Stimulated activated CD4-positive, alpha-beta T cell treated with anti-CD3 and anti-CD28 coated beads, Interleukin-2, amount 100 ng/mL, for 48 hours (primary cell): ENCODE data around the gene MYOM1.

Source experiments
- DNase-seq, 2 donors: peaks; one replicate each; pipeline ENCODE4 v3.0.0-alpha.2; 2020

Gene MYOM1

DNA sequence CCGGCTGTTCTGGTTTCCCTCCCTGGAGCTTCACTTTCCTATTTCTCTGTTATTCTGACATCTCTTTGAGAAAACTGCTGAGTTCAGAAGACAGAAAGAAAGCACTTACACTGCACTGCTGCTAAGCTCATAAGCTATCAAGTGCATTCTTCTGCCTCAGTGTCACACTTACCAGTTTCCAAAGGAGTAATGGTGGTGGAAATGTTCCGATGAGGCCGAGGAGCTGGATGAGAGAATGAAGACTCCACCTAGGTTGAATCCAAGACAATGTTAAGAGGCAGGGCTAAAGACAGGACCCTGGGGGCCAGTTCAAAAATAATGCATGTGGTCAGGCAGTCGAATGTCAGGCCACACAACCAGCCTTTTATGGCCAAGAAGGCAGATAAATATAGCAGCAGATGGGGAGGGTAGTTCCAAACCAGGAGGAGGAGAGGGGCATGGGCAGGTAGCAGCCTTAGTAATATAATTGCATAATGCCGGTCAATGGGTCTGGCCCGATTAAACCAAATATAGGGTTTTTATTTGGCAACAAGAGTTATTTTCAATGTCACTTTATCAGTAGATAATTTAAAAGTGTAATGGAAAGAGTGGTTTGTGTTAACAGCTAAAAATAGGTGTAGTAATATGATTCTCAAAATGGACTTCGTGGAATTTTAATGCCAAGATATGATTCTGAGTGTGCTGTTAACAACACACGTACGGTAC is at the start of gene MYOM1:
MYOM1 (minus strand) TSS at position 338 of the 705 bp plus-strand sequence. CDS start 4,745 bp downstream, outside the sequence.
- DNase-seq, result no peak

DNA sequence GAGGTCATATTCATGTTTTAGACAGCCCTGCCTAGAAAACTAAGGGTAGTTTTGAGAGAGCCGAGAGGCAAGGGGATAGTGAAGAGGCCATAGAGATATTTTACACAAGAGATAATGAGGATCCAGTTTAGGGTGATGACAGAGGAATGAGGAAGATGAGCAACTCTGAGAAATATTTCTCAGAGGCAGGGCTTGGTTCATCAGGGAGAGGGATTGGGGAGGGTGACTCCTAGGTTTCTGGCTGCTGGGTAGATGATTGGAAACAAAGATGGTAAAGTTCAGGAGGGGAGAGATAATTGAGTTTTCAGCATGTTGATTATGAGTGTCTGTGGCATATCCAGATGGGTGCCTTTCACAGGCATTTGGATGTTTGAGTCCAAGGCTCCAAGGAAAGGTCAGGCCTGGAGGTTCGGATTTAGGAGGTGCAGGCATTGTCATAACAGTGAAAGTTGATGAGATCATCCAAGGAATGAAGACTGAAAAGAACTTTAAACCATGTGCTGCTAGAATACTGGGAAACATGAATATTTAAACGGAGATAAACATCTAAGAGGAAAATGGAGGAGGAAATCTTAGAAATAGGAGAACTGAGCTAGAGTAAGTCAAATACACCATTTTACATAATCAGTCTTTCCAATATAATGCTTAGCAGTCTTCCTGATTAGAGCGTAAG is 49.6 kb upstream of the MYOM1 start:
- no peak for DNase-seq

DNA sequence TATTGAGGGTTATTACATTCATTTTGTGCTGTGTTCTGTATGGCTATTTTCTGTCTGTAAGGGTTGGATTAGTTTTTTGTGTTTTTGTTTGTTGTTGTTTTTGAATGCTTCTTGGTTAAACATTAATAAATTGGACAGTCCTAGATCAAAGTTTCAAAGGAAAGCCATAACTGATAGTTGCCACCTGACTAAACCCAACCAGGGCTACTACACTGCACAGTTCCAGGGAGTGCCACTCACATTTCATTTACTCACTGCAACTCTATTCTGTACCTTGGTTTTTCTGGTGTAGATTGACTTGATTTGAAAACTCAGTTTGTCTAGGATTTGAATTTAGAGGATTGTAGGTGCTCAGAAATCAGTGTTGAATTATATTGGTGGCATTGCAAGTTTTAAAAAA is 48.5 kb upstream of the MYOM1 start:
- DNase-seq, result no peak

DNA sequence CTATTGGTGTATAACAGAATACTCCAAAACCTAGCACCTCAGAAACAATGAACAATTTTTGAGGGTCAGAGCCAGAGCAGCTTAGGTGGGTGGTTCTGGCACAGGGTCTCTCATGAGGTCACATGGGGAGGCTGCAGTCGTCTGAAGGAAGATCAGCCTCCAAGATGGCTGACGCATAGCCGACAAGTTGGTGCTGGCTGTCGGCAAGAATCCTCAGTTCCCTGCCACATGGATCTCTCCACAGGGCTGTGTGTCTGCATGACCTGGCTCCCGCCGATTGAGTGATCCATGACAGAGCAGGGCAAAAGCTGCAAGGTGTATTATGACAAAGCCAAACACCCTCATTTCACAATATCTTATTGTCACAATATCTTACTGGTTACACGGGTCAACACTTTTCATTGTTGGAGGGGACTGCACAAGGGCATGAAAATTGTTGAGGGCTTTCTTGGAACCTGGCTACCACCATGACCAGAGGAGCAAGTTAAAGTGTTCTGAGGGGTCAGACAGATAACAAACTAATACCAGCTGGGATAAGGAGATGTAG is 46.4 kb upstream of the MYOM1 start:
- DNase-seq, result no peak

DNA sequence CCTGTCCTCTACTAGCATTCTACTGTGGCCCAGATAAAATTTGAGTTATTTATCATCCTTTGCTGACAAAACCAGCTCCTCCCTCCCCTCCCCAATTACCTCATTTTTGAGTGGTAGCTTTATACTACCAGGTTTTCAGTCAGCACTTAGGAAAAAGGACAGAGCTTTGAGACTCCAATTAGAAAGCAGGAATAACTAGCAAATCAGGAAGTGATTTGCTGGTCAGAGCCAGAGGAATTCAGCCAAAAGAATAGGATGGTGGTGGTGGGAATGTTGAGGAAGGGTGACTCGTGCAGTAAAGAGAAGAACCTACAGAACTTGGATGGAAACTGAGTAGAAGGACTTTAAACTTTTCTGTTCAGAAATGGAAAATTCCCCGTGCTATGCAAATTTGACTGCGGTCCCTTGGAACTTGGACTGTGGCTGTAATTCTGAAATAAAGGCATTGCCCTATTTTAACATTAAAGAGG is 45.8 kb upstream of the MYOM1 start:
- DNase-seq, result no peak

DNA sequence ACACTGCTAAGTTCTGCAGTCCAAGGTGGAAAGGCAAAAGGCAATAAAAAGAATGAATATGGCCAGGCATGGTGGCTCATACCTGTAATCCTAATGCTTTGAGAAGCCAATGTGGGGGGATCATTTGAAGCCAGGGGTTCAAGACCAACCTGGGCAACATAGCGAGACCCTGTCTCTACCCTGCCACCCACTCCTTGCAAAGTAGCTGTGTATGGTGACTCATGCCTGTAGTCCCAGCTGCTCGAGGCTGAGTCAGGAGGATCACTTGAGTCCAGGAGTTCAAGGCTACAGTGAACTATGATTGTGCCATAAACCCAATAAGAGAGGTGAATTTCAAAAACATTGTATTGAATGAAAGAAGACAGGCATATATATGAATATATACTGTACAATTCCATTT is 44.6 kb upstream of the MYOM1 start:
- DNase-seq, result no peak

DNA sequence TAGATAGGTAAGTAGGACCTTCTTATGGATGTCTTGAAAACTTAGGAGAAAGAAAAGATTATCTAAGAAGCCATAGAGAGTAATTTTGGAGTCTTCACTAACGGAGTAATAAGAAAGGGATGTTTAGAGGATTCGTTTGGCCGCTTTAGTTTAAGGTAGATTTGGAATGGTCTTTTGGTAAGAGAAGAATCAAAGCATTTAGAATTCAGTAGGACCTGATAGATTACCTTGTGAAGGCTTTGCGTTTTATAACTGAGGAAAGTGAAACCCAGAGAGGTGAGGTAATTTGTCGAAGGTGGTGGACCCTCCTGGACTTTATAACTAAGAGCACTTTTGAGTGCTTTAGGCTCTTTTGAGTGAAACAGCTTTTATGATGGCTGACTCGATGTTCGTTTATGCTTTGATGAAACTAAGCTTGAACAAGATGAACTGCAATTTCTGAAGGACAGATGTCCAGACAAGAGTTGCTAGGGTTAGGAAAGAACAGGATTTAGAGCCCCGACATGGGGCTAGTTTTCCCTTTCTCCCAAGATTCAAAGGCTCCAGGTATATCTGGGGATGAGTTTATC is 43.4 kb upstream of the MYOM1 start:
- no peak for DNase-seq

DNA sequence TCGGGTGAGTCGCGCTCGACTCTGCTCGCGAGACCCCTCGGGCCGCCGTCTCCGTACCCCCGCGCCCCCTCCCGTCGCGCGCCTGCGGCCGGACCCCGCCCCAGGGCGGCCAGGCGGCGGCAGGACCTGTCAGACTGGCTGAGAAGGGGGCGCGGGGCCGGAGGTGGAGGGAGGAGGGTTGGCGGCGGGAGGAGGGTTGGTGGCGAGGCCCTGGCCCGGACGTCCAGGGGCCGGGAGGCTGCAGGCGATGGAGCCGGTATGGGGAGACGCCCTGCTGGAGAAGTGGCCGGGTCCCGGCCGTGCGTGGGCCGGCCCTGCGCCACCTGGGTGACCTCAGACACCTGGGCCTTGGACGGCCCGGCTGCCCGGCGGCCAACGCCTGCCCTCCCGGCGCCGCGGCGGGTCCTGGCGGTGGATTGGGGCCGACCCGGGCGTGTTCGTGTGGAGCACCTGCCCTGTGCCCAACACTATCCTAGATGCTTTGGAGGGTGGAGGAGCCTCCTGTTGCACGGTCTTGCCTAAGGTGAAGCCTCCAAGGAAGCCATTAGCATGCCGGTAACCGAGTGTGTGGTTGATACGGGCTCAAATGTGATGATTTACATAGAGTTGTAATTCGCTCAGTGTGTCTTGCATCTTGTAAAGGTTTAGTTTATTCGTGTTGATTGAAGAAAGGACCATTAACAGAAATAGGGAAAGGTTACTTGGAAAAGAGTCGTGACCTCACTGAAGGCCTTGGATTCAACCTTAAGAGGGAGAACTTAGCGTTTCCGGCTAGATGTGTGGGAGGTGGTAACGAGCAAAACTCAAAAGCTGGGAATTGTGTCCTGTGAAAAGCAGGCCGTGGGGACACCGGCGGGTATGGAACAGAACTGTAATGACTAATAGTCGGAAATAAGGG is 42.7 kb upstream of the MYOM1 start:
- peak in 1 of 2 donors; percentile 17 for DNase-seq

DNA sequence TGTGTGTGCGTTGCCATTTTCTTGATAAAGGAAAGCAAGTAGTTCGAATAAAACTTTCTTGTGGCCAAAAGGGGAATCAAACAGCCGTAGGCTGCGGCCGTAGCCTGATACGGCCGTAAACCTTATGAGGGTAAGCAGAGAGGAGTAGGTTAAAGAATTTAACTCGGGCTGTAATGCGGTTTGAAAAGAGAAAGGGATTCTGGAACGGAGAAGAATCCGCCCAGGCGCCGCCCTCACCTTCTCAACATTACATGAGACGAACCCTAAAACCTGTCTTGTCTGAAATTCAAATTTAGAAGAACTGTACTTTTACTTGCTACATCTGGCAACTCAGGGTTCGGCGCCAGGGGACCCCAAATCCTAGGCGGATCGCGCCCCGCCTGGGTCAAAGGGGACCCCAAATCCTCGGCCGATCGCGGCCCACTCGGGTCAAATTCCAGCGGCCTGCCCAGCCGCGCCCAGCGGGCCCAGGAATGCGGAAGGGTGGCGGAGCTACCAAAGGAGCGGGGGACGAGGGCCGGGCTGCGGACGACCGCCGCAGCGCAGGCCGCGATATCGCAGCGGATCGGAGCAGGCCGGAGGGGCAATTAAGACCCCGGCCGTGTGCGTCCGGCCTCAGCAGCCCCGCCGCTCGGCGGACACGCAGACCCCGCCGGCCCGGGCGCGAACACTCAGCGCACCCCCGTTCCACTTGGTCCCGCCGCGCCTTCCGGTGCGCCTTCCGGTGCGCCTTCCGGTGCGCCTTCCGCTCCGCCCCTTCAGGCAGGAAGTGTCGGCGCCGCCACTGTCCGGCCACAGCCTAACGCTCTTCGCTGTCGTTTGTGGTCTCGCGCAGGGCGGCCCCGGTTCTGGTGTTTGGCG is 41.8 kb upstream of the MYOM1 start, which contains the start of gene MYL12B:
MYL12B (plus strand) TSS at position 761 of the 861 bp plus-strand sequence. CDS start 10,766 bp downstream, outside the sequence.
- DNase-seq, result peak; percentile 68 to 73

DNA sequence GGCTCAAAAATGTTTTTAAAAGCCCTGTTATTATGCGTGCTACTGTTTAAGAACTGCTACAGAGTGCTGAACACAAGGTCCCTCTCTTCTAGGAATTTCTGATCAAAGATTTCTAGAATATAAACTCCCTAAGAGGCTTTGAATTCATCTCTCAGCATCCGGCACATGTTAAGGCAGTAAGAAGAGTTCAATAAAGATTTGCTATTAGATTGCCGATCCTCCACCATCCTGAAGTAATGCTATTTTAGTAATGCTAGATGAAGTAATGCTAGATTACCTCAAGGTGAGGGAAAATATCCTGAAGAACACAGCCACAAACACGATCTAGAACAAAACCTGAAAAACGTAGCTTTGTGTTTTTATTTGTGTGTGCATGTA is 41.2 kb upstream of the MYOM1 start:
- no peak for DNase-seq

DNA sequence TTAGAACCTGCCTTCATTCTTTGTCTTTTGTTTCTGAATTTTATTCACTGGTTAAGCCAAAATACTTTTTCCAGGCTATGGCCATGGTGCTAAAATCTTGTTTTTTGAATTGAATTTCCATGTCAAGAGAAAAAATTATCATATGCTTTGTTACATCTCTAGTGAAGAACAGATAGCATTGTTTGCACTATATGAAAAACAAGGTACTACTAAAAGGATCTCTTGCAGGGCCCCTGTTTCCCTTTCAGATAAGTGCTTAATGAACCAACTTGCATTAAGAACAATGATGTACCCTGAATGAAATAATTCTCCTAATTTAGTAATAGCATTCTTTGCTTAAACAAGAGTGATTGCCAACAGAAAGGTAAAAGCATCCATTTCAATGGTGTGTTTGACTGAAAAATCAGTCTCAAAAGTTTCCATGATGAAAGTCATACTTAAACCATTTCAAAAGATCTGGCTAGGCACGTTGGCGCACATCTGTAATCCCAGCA is 37.9 kb upstream of the MYOM1 start:
- no peak for DNase-seq

DNA sequence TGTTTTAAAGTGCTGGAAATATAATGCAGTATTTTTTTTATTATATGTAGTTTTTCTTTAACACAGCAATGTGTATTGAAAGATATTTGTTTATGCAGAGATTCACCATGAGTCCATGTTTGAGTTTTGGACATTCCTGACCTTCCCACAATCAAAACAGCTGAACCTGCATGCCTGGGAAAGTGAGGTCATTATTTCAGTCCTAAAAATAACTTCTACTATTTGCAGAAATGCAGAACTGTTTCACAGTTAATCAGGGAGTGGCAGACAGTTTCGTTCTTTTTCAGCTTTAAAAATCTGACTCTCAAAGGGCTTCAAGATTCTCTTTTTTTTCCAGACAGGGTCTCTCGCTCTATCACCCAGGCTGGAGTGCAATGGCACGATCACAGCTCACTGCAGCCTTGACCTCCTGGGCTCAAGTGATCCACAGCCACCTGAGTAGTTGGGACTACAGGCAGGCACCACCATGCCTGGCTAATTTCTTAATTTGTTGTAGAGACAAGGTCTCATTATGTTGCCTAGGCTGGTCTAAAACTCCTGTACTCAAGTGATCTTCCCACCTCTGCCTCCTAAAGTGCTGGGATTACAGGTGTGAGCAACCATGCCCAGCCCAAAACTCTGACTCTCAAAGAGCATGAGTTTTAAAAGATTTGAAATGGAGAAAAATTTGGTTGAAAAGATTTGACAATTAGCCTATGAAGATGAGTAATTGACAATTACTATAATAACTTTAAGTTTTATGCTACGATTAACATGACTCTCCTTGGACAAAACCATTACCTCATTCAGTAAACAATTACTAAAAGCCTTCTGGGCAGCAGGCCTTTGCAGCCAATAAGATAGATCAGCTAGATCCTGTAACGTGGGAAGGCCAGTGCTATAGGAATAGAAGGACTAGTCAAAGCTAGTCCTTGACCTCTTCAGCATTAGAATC is 37.2 kb upstream of the MYOM1 start:
- no peak for DNase-seq

DNA sequence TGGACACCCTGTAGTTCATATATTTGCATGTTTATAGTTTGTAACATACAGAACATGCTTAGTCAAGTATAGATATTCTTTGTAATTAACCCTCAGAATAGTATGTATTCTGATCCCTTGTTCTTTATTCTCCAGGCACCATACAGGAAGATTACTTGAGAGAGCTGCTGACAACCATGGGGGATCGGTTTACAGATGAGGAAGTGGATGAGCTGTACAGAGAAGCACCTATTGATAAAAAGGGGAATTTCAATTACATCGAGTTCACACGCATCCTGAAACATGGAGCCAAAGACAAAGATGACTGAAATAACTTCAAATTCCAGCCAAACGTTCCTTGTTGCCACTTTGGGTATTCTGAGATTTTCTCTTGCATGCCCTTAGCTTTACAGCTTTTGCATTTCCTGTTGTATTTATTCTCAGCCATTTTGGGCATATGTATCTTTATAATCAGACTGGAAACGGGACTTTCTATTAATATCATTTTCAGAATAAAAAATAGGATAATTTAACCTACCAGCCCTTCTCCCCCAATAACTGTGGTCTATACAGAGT is 35.9 kb upstream of the MYOM1 start:
- DNase-seq, result no peak

DNA sequence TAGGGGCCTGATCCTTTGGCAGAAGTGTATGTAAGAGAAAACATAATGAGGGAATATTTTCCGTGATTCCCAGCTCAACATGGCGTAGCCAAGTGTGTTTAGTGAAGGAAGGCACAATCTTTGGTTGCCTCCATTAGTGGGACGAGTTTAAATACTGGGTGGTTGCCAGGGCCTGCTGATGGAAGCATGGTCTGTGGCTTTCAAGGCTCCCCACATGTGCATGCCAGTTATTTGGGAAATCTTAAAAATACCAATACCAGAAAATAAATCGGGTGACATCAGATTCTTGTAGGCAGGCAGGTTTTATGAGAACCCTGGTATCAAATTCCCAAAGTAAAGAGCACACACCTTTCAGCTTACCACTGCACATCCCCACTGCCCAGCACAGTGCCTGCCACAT is 35.0 kb upstream of the MYOM1 start:
- no peak for DNase-seq

DNA sequence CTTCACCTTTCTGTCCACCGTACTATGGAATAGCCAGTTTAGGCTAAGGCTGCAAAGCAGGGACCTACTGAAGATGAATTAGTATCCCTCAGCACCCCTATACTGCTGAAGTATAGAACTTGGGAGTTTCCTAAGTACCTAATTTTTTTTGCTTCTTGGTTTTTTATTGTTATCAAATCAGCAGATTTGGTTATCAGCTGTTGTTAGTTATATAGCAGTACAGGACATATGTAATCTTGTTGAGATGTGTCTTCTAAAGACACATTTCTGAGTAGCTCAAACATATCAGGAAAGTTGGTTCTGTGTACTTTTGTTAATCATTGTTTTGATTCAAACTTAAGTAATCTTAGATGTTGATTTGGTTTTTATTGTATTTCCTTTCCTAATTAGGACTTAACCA is 33.1 kb upstream of the MYOM1 start:
- no peak for DNase-seq

DNA sequence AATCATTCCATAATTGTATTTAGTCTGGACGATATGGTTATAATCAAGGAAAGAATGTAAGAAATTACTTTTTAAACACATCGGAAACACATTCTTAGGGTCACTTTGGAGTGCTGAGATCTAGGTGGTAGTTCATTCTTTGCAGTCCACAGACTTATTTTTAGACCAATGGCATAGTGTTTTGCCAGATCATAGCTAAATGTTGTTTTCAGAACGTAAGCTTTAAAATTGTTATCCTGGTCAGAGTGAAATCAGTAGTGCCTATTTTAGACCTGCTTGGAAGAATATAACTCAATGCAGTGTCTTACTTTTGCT is 32.2 kb upstream of the MYOM1 start:
- DNase-seq, result no peak

DNA sequence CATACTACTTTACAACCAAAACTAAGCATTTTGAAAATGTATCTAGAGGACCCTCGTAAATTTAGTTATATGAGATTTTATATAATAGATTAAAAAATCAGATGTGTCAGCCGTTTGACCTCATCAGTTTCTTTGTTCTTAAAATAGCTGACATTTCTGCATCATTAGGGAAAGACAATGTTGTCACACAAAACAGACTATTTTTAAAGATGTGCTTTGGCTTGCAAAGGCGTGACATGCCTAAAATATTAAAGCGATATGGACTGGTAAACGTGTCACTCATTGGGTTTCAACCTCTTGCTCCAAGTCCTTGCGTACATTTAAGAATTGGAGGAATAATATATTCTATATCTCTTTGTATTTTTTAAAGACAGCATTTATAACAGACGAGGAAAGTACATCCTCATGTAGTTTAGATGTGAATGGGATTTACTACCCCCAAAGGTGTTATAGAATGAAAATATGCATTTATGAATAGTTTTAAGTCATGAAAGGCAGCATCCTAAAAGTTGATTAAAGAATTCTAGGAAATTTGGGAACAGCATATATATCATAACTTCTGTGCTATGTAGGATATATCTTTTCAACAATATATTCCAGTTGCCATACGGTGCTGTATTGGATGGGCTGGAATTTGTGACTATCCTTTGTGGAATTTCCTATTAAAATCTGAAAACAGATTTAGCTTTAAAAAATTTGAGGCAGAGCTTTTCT is 31.6 kb upstream of the MYOM1 start:
- DNase-seq, result no peak

DNA sequence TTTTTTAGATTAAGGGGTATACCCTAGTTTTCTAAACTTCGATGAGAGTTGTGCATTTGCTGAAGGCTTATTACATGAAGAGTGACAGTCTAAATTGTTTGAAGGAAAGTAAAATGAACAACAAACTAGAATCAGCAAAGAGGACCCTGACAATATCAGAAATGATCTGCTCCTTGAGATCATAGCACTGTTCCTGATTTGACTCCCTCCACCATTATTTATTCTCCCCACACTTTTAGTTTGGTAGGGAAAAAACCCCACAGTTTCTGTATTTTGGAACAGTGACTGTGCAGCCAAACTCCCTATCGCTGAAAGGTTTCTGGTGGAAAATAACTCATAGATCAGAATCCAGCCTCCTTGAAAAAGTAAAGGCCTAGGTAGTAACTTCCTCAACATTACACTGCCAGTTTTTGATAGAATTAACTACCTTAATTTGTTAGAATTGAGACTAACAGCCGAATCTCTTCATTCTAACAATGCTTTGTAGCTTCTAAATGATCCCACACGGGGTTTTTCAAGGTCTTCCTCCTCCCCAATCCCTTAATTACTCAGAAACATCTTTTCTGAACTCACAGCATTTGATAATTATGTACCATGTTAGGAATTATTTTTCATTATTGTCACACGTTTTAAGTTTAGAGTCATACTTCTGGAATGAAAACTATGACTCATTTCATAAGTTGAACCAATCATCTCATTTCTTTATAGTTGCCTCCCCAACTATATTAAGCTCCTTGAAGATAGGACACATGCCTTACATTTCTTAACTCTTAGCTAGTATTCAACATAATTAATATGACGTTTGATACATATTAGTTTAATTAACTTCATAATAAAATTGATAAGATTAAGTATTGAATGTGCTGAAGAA is 30.7 kb upstream of the MYOM1 start:
- DNase-seq, result no peak
